Neural cell (in vitro differentiated cells): ENCODE measurements around the gene HEATR3. TPM values are rescaled to one million over a fixed set of nuclear protein-coding genes. Genes with fewer than 3 reads are reported as not detected.

ENCODE experiments used
- H2AFZ ChIP-seq: fragments of 200-600, 300-800 bp; sonication (generic), shearing (Covaris generic); 2 replicates; pipeline ENCODE4 v1.6.0; 2014; ENCODE audit warnings: low read depth, mild to moderate bottlenecking, antibody characterized with exemption, low read length, moderate library complexity
- H3F3A ChIP-seq: fragments of 200-600 bp; shearing (Covaris generic); 2 replicates; pipeline ENCODE4 v1.6.1; 2016; ENCODE audit warnings: mild to moderate bottlenecking, moderate library complexity, mixed read lengths, antibody characterized with exemption, low read length; ENCODE audit not compliant: insufficient read depth, poor library complexity, severe bottlenecking
- H3K27ac ChIP-seq: fragments of 200-600, 300-800 bp; sonication (generic), shearing (Covaris generic); 2 replicates; pipeline ENCODE4 v1.5.1; 2014; ENCODE audit warnings: mild to moderate bottlenecking, low read length, moderate library complexity
- H3K27me3 ChIP-seq: fragments of 300-800, 200-600 bp; sonication (generic), shearing (Covaris generic); 2 replicates; pipeline ENCODE4 v1.6.0; 2014; ENCODE audit warnings: mild to moderate bottlenecking, low read depth, low read length, moderate library complexity; ENCODE audit not compliant: insufficient read depth
- H3K36me3 ChIP-seq: fragments of 300-800, 200-600 bp; sonication (generic), shearing (Covaris generic); 2 replicates; pipeline ENCODE4 v1.5.1; 2014; ENCODE audit warnings: mild to moderate bottlenecking, antibody characterized with exemption, low read length, moderate library complexity; ENCODE audit not compliant: insufficient read depth
- H3K4me2 ChIP-seq: fragments of 300-800, 200-600 bp; sonication (generic), shearing (Covaris generic); 2 replicates; pipeline ENCODE4 v1.6.0; 2014; ENCODE audit warnings: mild to moderate bottlenecking, low read length
- H3K4me3 ChIP-seq: fragments of 300-800, 200-600 bp; sonication (generic), shearing (Covaris generic); 2 replicates; pipeline ENCODE4 v1.5.1; 2014; ENCODE audit warnings: mild to moderate bottlenecking, low read length, moderate library complexity
- H3K79me2 ChIP-seq: fragments of 200-600 bp; shearing (Covaris generic); replicated peaks from 2 replicates; pipeline ENCODE4 v1.6.0; 2014; ENCODE audit warnings: mild to moderate bottlenecking, low read length, moderate library complexity; ENCODE audit not compliant: insufficient read depth
- H3K9ac ChIP-seq: fragments of 300-800, 200-600 bp; sonication (generic), shearing (Covaris generic); 2 replicates; pipeline ENCODE4 v1.6.1; 2016; ENCODE audit warnings: mild to moderate bottlenecking, low read length, mixed read lengths
- H3K9me2 ChIP-seq: fragments of 200-600 bp; shearing (Covaris generic); 2 replicates; pipeline ENCODE4 v1.6.1; 2016; ENCODE audit warnings: mild to moderate bottlenecking, low read length, mixed read lengths; ENCODE audit not compliant: insufficient read depth
- H3K9me3 ChIP-seq: fragments of 200-600, 300-800 bp; sonication (generic), shearing (Covaris generic); 2 replicates; pipeline ENCODE4 v1.6.1; 2016; ENCODE audit warnings: mild to moderate bottlenecking, mixed run types, low read length, moderate library complexity, mixed read lengths
- H4K20me1 ChIP-seq: fragments of 200-600 bp; shearing (Covaris generic); 2 replicates; pipeline ENCODE4 v1.6.1; 2016; ENCODE audit warnings: mild to moderate bottlenecking, mixed run types; ENCODE audit not compliant: insufficient read depth
- EP300 ChIP-seq: fragments of 450-650 bp; conservative IDR thresholded peaks from 2 replicates; pipeline ENCODE4 v1.6.1; 2014; ENCODE audit warnings: antibody characterized with exemption, mild to moderate bottlenecking, moderate library complexity; ENCODE audit not compliant: poor library complexity, severe bottlenecking
- EZH2 ChIP-seq: fragments of 200-600, 300-800 bp; shearing (Covaris generic), sonication (generic); IDR thresholded peaks from 2 replicates; pipeline ENCODE4 v1.6.1; 2014; ENCODE audit warnings: antibody characterized with exemption, low read length, borderline replicate concordance, mild to moderate bottlenecking; ENCODE audit not compliant: insufficient read depth, poor library complexity, severe bottlenecking
- MXI1 ChIP-seq: fragments of 450-650 bp; conservative IDR thresholded peaks from 2 replicates; pipeline ENCODE4 v1.6.1; 2014; ENCODE audit warnings: antibody characterized with exemption, mild to moderate bottlenecking; ENCODE audit not compliant: poor library complexity, severe bottlenecking
- POLR2AphosphoS5 ChIP-seq: IDR thresholded peaks from 2 replicates; pipeline ENCODE4 v1.6.1; 2012
- RAD21 ChIP-seq: fragments of 450-650 bp; conservative IDR thresholded peaks from 2 replicates; pipeline ENCODE4 v1.6.1; 2014; ENCODE audit warnings: antibody characterized with exemption, mild to moderate bottlenecking, moderate library complexity
- SMC3 ChIP-seq: fragments of 450-650 bp; conservative IDR thresholded peaks from 2 replicates; pipeline ENCODE4 v1.6.1; 2014; ENCODE audit warnings: antibody characterized with exemption, mild to moderate bottlenecking, moderate library complexity; ENCODE audit not compliant: poor library complexity
- TAF1 ChIP-seq: IDR thresholded peaks from 2 replicates; pipeline ENCODE4 v1.6.1; 2012; ENCODE audit warnings: low read depth
- polyA plus RNA-seq: library from polyadenylated mRNA; depleted of rRNA; stranded (reverse); fragments of >200 nt; gene quantifications from 2 replicates; pipeline ENCODE4 v1.2.3, GENCODE V29; 2014
- TF ChIP-seq, protein P1 (sequence below): IDR thresholded peaks from 2 replicates; pipeline ENCODE4 v1.6.1; 2012; ENCODE audit warnings: borderline replicate concordance
- TF ChIP-seq, protein P2 (sequence below): fragments of 450-650 bp; IDR thresholded peaks from 2 replicates; pipeline ENCODE4 v1.5.1; 2014; ENCODE audit warnings: antibody characterized with exemption, mild to moderate bottlenecking, moderate library complexity; ENCODE audit not compliant: poor library complexity, severe bottlenecking

The HEATR3 gene
- polyA plus RNA-seq, 1 donor from 2014 or later, result 50.5 TPM

DNA sequence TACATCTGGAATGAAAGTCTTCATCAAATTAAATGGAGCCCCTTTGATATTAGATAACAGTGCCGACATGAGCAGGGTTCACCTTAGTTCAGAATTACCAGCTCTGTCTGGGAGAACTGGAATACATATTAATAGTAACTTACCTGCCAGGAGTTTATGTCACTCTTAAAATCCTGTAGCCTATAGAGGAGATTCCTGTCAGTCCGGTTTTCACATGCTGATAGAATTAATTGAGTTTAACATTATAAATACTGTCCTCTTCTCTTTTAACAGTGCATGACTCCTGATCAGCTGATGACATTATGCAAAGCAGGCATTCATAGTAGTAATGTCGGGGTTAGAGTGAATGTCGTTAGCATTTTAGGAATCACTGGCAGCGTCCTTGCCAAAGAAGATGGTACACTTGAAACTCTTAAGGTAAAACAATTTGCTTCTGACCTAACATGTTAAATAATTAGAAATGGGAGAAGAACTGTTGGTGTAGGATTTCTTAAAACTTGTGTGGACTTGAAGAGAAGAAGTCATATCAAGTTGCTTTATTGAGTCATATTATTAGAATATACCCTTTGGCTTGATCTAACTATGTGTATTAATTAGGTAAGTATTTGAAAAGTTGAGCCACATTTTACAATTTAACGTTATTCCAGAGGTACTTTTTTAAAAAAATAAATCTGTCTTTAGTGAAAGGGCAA, 34.3 kb downstream of the HEATR3 start:
- H3K9me2 ChIP-seq, result no peaks in the 10 kb centered on the region
- no peaks in the 10 kb centered on the region for H3F3A ChIP-seq
- peaks cover 5% of the 10 kb centered on the region for H3K36me3 ChIP-seq
- TF ChIP-seq EP300 (no peak), POLR2AphosphoS5 (no peak), SMC3 (no peak), TAF1 (no peak), EZH2 (no peak), RAD21 (no peak), MXI1 (no peak)
- TF ChIP-seq, protein P1, sequence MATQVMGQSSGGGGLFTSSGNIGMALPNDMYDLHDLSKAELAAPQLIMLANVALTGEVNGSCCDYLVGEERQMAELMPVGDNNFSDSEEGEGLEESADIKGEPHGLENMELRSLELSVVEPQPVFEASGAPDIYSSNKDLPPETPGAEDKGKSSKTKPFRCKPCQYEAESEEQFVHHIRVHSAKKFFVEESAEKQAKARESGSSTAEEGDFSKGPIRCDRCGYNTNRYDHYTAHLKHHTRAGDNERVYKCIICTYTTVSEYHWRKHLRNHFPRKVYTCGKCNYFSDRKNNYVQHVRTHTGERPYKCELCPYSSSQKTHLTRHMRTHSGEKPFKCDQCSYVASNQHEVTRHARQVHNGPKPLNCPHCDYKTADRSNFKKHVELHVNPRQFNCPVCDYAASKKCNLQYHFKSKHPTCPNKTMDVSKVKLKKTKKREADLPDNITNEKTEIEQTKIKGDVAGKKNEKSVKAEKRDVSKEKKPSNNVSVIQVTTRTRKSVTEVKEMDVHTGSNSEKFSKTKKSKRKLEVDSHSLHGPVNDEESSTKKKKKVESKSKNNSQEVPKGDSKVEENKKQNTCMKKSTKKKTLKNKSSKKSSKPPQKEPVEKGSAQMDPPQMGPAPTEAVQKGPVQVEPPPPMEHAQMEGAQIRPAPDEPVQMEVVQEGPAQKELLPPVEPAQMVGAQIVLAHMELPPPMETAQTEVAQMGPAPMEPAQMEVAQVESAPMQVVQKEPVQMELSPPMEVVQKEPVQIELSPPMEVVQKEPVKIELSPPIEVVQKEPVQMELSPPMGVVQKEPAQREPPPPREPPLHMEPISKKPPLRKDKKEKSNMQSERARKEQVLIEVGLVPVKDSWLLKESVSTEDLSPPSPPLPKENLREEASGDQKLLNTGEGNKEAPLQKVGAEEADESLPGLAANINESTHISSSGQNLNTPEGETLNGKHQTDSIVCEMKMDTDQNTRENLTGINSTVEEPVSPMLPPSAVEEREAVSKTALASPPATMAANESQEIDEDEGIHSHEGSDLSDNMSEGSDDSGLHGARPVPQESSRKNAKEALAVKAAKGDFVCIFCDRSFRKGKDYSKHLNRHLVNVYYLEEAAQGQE, result no peak
- TF ChIP-seq, protein P2, sequence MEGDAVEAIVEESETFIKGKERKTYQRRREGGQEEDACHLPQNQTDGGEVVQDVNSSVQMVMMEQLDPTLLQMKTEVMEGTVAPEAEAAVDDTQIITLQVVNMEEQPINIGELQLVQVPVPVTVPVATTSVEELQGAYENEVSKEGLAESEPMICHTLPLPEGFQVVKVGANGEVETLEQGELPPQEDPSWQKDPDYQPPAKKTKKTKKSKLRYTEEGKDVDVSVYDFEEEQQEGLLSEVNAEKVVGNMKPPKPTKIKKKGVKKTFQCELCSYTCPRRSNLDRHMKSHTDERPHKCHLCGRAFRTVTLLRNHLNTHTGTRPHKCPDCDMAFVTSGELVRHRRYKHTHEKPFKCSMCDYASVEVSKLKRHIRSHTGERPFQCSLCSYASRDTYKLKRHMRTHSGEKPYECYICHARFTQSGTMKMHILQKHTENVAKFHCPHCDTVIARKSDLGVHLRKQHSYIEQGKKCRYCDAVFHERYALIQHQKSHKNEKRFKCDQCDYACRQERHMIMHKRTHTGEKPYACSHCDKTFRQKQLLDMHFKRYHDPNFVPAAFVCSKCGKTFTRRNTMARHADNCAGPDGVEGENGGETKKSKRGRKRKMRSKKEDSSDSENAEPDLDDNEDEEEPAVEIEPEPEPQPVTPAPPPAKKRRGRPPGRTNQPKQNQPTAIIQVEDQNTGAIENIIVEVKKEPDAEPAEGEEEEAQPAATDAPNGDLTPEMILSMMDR, result no peak
- H3K4me3 ChIP-seq, result no peak overlapping the region
- no peaks in the 10 kb centered on the region for H4K20me1 ChIP-seq
- H3K4me2 ChIP-seq, result no peak overlapping the region
- H3K9ac ChIP-seq, result no peak overlapping the region
- H3K27me3 ChIP-seq, result no peaks in the 10 kb centered on the region
- H3K9me3 ChIP-seq, result no peaks in the 10 kb centered on the region
- no peak overlapping the region for H3K27ac ChIP-seq
- H3K79me2 ChIP-seq, result no peaks in the 10 kb centered on the region
- H2AFZ ChIP-seq, result no peak overlapping the region

DNA sequence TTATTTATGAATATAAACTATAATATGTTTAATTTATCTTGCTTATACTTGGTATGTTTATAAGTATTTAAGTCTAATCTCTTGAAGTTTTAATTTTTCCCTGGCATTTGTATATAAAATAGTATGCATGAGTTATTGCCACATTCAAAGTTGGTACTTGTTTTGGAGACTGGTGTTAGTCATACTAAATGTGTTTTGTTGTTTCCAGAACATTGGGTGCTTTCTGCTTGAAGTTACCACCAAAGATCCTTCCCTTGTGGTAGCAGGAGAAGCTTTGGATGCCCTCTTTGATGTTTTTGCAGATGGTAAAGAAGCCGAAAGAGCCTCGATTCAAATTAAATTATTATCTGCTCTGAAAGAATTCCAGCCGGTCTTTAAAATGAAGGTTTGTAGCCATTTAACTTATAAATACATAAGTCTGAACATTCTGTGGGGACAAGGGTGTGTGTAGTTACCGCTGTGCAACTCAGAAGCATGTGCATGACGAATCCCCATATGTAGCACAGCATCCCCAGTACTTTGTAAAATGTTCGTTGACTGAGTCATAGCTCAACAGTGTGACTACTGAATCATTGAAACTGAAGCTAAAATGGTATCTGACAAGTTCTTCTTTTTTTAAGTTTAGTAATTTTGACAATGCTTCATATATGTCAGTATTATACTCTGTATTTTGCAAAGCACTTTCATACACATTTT, 36.4 kb downstream of the HEATR3 start:
- H3K4me3 ChIP-seq, result no peak overlapping the region
- no peak overlapping the region for H3K4me2 ChIP-seq
- TF ChIP-seq SMC3, result no peak
- TF ChIP-seq, protein P1, result no peak
- no peak for TF ChIP-seq RAD21
- no peak for TF ChIP-seq MXI1
- no peak for TF ChIP-seq EP300
- TF ChIP-seq POLR2AphosphoS5, result no peak
- no peak for TF ChIP-seq TAF1
- no peak for TF ChIP-seq EZH2
- TF ChIP-seq, protein P2, result no peak
- no peak overlapping the region for H3K27ac ChIP-seq
- no peaks in the 10 kb centered on the region for H3K9me3 ChIP-seq
- no peak overlapping the region for H2AFZ ChIP-seq
- H3K9ac ChIP-seq, result no peak overlapping the region
- no peaks in the 10 kb centered on the region for H3K27me3 ChIP-seq
- H3K79me2 ChIP-seq, result no peaks in the 10 kb centered on the region
- H3K9me2 ChIP-seq, result no peaks in the 10 kb centered on the region
- H4K20me1 ChIP-seq, result no peaks in the 10 kb centered on the region
- peaks cover 5% of the 10 kb centered on the region for H3K36me3 ChIP-seq
- H3F3A ChIP-seq, result no peaks in the 10 kb centered on the region
